H9 (cell line): Measurements from ENCODE around the gene GM2A. TPM values are rescaled to one million over a fixed set of nuclear protein-coding genes. Genes with fewer than 3 reads are reported as not detected.

Experiments
- DNase-seq: peaks from one replicate; pipeline ENCODE4 v3.0.0-alpha.2; 2017
- H2AFZ ChIP-seq: one replicate; pipeline ENCODE4 v1.6.1; 2013; ENCODE audit warnings: mild to moderate bottlenecking, low read length, control low read depth, moderate library complexity
- H2AK5ac ChIP-seq: 2 replicates; pipeline ENCODE4 v1.6.1; 2013; ENCODE audit warnings: low read length, control low read depth, mixed read lengths; ENCODE audit not compliant: insufficient read length
- H2BK120ac ChIP-seq: one replicate; pipeline ENCODE4 v1.6.1; 2013; ENCODE audit warnings: low read depth, mild to moderate bottlenecking, low read length, control low read depth, inconsistent platforms; ENCODE audit not compliant: poor library complexity, severe bottlenecking
- H2BK12ac ChIP-seq: 2 replicates; pipeline ENCODE4 v1.6.1; 2013; ENCODE audit warnings: low read length, control low read depth, mixed read lengths, low read depth; ENCODE audit not compliant: insufficient read length
- H2BK15ac ChIP-seq: 2 replicates; pipeline ENCODE4 v1.6.1; 2013; ENCODE audit warnings: low read depth, low read length, control low read depth
- H2BK20ac ChIP-seq: one replicate; pipeline ENCODE4 v1.6.1; 2013; ENCODE audit warnings: low read depth, mild to moderate bottlenecking, low read length, control low read depth, inconsistent platforms; ENCODE audit not compliant: poor library complexity, severe bottlenecking
- H2BK5ac ChIP-seq: 2 replicates; pipeline ENCODE4 v1.6.1; 2013; ENCODE audit warnings: low read length, control low read depth, mixed read lengths; ENCODE audit not compliant: insufficient read length
- H3K14ac ChIP-seq: 2 replicates; pipeline ENCODE4 v1.6.1; 2013; ENCODE audit warnings: low read length, control low read depth; ENCODE audit not compliant: insufficient read depth
- H3K18ac ChIP-seq: 2 replicates; pipeline ENCODE4 v1.6.1; 2013; ENCODE audit warnings: low read depth, mild to moderate bottlenecking, mixed read lengths, low read length, control low read depth; ENCODE audit not compliant: insufficient read length
- H3K23ac ChIP-seq: 2 replicates; pipeline ENCODE4 v1.6.1; 2013; ENCODE audit warnings: low read length, control low read depth, mixed read lengths, low read depth; ENCODE audit not compliant: insufficient read length
- H3K23me2 ChIP-seq: 2 replicates; pipeline ENCODE4 v1.6.1; 2013; ENCODE audit warnings: low read depth, mild to moderate bottlenecking, mixed read lengths, low read length, control low read depth; ENCODE audit not compliant: insufficient read length, poor library complexity, severe bottlenecking
- H3K27ac ChIP-seq: 2 replicates; pipeline ENCODE4 v1.5.1; 2013; ENCODE audit warnings: low read length, control low read depth, mixed read lengths, low read depth; ENCODE audit not compliant: insufficient read length
- H3K27me3 ChIP-seq: 2 replicates; pipeline ENCODE4 v1.6.1; 2013; ENCODE audit warnings: low read length, control low read depth, inconsistent platforms; ENCODE audit not compliant: insufficient read depth
- H3K4ac ChIP-seq: 2 replicates; pipeline ENCODE4 v1.6.1; 2013; ENCODE audit warnings: low read depth, mild to moderate bottlenecking, control low read depth, inconsistent platforms, low read length, moderate library complexity
- H3K4me1 ChIP-seq: 2 replicates; pipeline ENCODE4 v1.6.1; 2013; ENCODE audit warnings: low read length, control low read depth, inconsistent platforms; ENCODE audit not compliant: insufficient read depth
- H3K4me2 ChIP-seq: 2 replicates; pipeline ENCODE4 v1.6.1; 2013; ENCODE audit warnings: low read length, control low read depth, mixed read lengths; ENCODE audit not compliant: insufficient read length, insufficient read depth
- H3K56ac ChIP-seq: 2 replicates; pipeline ENCODE4 v1.6.1; 2013; ENCODE audit warnings: low read depth, mild to moderate bottlenecking, mixed read lengths, low read length, control low read depth; ENCODE audit not compliant: insufficient read length
- H3K79me1 ChIP-seq: 2 replicates; pipeline ENCODE4 v1.6.1; 2013; ENCODE audit warnings: low read depth, mild to moderate bottlenecking, moderate library complexity, low read length, control low read depth, inconsistent platforms; ENCODE audit not compliant: insufficient read depth, poor library complexity, severe bottlenecking
- H3K79me2 ChIP-seq: 2 replicates; pipeline ENCODE4 v1.6.1; 2013; ENCODE audit warnings: low read length, control low read depth, inconsistent platforms; ENCODE audit not compliant: insufficient read depth
- H3K9ac ChIP-seq: 2 replicates; pipeline ENCODE4 v1.6.1; 2013; ENCODE audit warnings: low read length, control low read depth, mixed read lengths; ENCODE audit not compliant: insufficient read length; ENCODE audit errors: extremely low read depth
- H3K9me3 ChIP-seq: one replicate; pipeline ENCODE4 v1.6.1; 2013; ENCODE audit warnings: low read depth, low read length, inconsistent platforms; ENCODE audit not compliant: control insufficient read depth
- H3T11ph ChIP-seq: one replicate; pipeline ENCODE4 v1.6.1; 2013; ENCODE audit warnings: mild to moderate bottlenecking, low read length, control low read depth, inconsistent platforms
- H4K20me1 ChIP-seq: one replicate; pipeline ENCODE4 v1.6.1; 2013; ENCODE audit not compliant: control insufficient read depth, insufficient read length, insufficient read depth
- H4K5ac ChIP-seq: 2 replicates; pipeline ENCODE4 v1.6.1; 2013; ENCODE audit warnings: low read depth, mild to moderate bottlenecking, mixed read lengths, low read length, control low read depth; ENCODE audit not compliant: insufficient read length
- H4K8ac ChIP-seq: replicated peaks from 2 replicates; pipeline ENCODE4 v1.6.1; 2013; ENCODE audit warnings: low read length, control low read depth, mixed read lengths, low read depth; ENCODE audit not compliant: insufficient read length
- H4K91ac ChIP-seq: 2 replicates; pipeline ENCODE4 v1.6.1; 2013; ENCODE audit warnings: low read depth, mild to moderate bottlenecking, moderate library complexity, mixed read lengths, low read length, control low read depth; ENCODE audit not compliant: insufficient read length
- H3K27ac Mint-ChIP-seq, 3 experiments: 2 replicates in 2 of 3; 3 replicates in 1 of 3; pipeline ENCODE4 v1.8.0; 2020 to 2021; ENCODE audit warnings: mixed read lengths in 3 of 3, mild to moderate bottlenecking in 1 of 3, moderate library complexity in 1 of 3
- H3K27me3 Mint-ChIP-seq: 2 replicates; pipeline ENCODE4 v1.8.0; 2021; ENCODE audit warnings: low read depth, mild to moderate bottlenecking, moderate library complexity, mixed read lengths
- H3K36me3 Mint-ChIP-seq, 3 experiments: 2 replicates in 2 of 3; 3 replicates in 1 of 3; pipeline ENCODE4 v1.8.0; 2020 to 2021; ENCODE audit warnings: low read depth in 3 of 3, mixed read lengths in 3 of 3; ENCODE audit not compliant: insufficient read depth in 1 of 3
- H3K4me1 Mint-ChIP-seq, 2 experiments: 2 replicates each; pipeline ENCODE4 v1.8.0; 2020; ENCODE audit warnings: mixed read lengths in 2 of 2
- H3K4me3 Mint-ChIP-seq, 2 experiments: 2 replicates in 1 of 2; 3 replicates in 1 of 2; pipeline ENCODE4 v1.8.0; 2020 to 2021; ENCODE audit warnings: mild to moderate bottlenecking in 2 of 2, mixed read lengths in 2 of 2, moderate library complexity in 1 of 2
- H3K9me3 Mint-ChIP-seq, 2 experiments: 2 replicates in 1 of 2; 3 replicates in 1 of 2; pipeline ENCODE4 v1.8.0; 2020; ENCODE audit warnings: mild to moderate bottlenecking in 2 of 2, mixed read lengths in 2 of 2, moderate library complexity in 1 of 2
- whole genome bisulfite sequencing: extraction: QIAGEN DNeasy Blood & Tissue Kit; methylation state at CpG from one replicate; pipeline ENCODE4 v1.1.7; 2013; ENCODE audit warnings: missing lambda C conversion rate, low lambda C conversion rate, mixed read lengths; ENCODE audit not compliant: insufficient read length; ENCODE audit errors: extremely low coverage; 5-methylcytosine and 5-hydroxymethylcytosine counted together
- total RNA-seq: library from RNA; stranded (reverse); gene quantifications from 2 replicates; pipeline ENCODE4 v1.2.1, GENCODE V29; 2021
- TF ChIP-seq, protein P1 (sequence below): fragments of 200-600 bp; sonication (generic); conservative IDR thresholded peaks from 3 replicates; pipeline ENCODE4 v1.8.0; 2021; ENCODE audit warnings: antibody characterized with exemption, mild to moderate bottlenecking

GM2A gene
- total RNA-seq, 1 experiment from 2014 or later = 27.8 TPM

DNA sequence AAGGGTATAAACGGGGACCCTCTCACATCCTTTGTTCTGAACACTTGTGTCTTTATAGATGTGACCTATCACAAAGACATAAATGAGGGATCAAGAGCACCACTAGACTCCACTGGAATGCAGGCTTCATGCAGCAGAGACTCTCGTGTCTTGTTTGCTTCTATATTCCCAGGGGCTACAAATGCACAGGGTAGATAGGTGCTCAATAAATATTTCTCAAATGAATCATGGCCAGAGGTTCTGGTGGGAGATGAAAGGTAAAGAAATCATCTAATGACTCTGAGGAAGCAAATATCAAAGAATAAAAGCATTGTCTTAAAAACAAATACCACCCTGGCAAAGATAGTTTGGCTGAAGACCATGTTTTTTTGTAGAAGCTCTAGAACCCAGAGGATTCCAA lies 44.0 kb downstream of the GM2A start:
- Histone ChIP-seq H3K4me2 (no peak overlapping the region), H3K4ac (no peak overlapping the region), H3K9ac (no peak overlapping the region), H4K20me1 (no peaks in the 10 kb centered on the region), H4K8ac (no peak overlapping the region), H3K23me2 (no peaks in the 10 kb centered on the region), H3K27me3 (no peaks in the 10 kb centered on the region), H2BK120ac (no peak overlapping the region), H3K56ac (no peak overlapping the region), H3K4me1 (no peaks in the 10 kb centered on the region), H4K91ac (no peak overlapping the region), H2BK15ac (no peak overlapping the region), H3K14ac (no peak overlapping the region), H3T11ph (no peak overlapping the region), H2BK20ac (no peak overlapping the region), H2AFZ (no peak overlapping the region), H3K23ac (no peak overlapping the region), H4K5ac (no peak overlapping the region), H3K18ac (no peak overlapping the region), H2AK5ac (no peak overlapping the region), H3K27ac (no peak overlapping the region), H3K79me1 (no peaks in the 10 kb centered on the region), H3K9me3 (no peaks in the 10 kb centered on the region), H3K79me2 (no peaks in the 10 kb centered on the region), H2BK12ac (no peak overlapping the region), H2BK5ac (no peak overlapping the region)
- Mint-ChIP-seq H3K9me3 (no peaks in the 10 kb centered on the region), H3K27me3 (peaks cover 3% of the 10 kb centered on the region), H3K27ac (no peak overlapping the region), H3K4me1 (peaks cover 13 to 16% of the 10 kb centered on the region in 2 experiments), H3K36me3 (no peaks in the 10 kb centered on the region), H3K4me3 (no peak overlapping the region)
- TF ChIP-seq, protein P1, sequence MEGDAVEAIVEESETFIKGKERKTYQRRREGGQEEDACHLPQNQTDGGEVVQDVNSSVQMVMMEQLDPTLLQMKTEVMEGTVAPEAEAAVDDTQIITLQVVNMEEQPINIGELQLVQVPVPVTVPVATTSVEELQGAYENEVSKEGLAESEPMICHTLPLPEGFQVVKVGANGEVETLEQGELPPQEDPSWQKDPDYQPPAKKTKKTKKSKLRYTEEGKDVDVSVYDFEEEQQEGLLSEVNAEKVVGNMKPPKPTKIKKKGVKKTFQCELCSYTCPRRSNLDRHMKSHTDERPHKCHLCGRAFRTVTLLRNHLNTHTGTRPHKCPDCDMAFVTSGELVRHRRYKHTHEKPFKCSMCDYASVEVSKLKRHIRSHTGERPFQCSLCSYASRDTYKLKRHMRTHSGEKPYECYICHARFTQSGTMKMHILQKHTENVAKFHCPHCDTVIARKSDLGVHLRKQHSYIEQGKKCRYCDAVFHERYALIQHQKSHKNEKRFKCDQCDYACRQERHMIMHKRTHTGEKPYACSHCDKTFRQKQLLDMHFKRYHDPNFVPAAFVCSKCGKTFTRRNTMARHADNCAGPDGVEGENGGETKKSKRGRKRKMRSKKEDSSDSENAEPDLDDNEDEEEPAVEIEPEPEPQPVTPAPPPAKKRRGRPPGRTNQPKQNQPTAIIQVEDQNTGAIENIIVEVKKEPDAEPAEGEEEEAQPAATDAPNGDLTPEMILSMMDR = no peak
- WGBS = no CpG with 5 or more reads among the region's 2 CpGs
- DNase-seq = no peak
